H1 (cell line): ENCODE measurements around the gene KIF1B. TPM values are rescaled to one million over a fixed set of nuclear protein-coding genes. Genes with fewer than 3 reads are reported as not detected.

Experiments
- CTCF ChIA-PET: fragments of 300-600 bp; sonication (Branson Sonifier 250); formaldehyde crosslinking; loops from one replicate; lab custom pipeline; 2021; ENCODE audit not compliant: partially characterized antibody; lab: Charles Lee
- POLR2A ChIA-PET: fragments of 300-600 bp; sonication (Branson Sonifier 250); formaldehyde crosslinking; loops from one replicate; lab custom pipeline; 2021; ENCODE audit warnings: inconsistent platforms; ENCODE audit not compliant: partially characterized antibody; lab: Charles Lee
- DNase-seq, 2 experiments: peaks; one replicate each; pipeline versions ENCODE4 v3.0.0 to v3.0.0-alpha.2; 2010 to 2022; ENCODE audit warnings: low spot score in 2 of 2, low read depth in 1 of 2, mixed read lengths in 1 of 2
- FAIRE-seq: peaks from 2 replicates; lab custom pipeline; 2011; peaks lifted over from hg19 to GRCh38; lab: Jason Lieb, UNC
- H2AFZ ChIP-seq: 2 replicates; pipeline ENCODE4 v1.8.1; 2012; ENCODE audit warnings: low read length, inconsistent platforms
- H2AK5ac ChIP-seq: 2 replicates; pipeline ENCODE4 v1.6.1; 2013; ENCODE audit warnings: low read depth, low read length
- H2BK120ac ChIP-seq: replicated peaks from 2 replicates; pipeline ENCODE3; 2013; ENCODE audit warnings: low read depth, low read length, inconsistent platforms
- H2BK12ac ChIP-seq: 2 replicates; pipeline ENCODE4 v1.6.1; 2013; ENCODE audit warnings: low read depth, low read length
- H2BK15ac ChIP-seq: 2 replicates; pipeline ENCODE4 v1.6.1; 2013; ENCODE audit warnings: low read length
- H2BK20ac ChIP-seq: 2 replicates; pipeline ENCODE4 v1.6.1; 2013; ENCODE audit warnings: low read length
- H2BK5ac ChIP-seq: 2 replicates; pipeline ENCODE4 v1.6.1; 2013; ENCODE audit warnings: low read depth, low read length
- H3K14ac ChIP-seq: 2 replicates; pipeline ENCODE4 v1.6.1; 2013; ENCODE audit warnings: inconsistent platforms; ENCODE audit not compliant: insufficient read length
- H3K18ac ChIP-seq: 2 replicates; pipeline ENCODE4 v1.6.1; 2013; ENCODE audit warnings: low read length; ENCODE audit errors: extremely low read depth
- H3K23ac ChIP-seq: 2 replicates; pipeline ENCODE4 v1.6.1; 2013; ENCODE audit warnings: inconsistent platforms; ENCODE audit not compliant: insufficient read length
- H3K23me2 ChIP-seq: 2 replicates; pipeline ENCODE4 v1.6.1; 2013; ENCODE audit warnings: low read depth, low read length
- H3K27ac ChIP-seq: 2 replicates; pipeline ENCODE4 v1.6.1; 2011; ENCODE audit warnings: low read depth, low read length, inconsistent platforms
- H3K27me3 ChIP-seq, 4 experiments: replicated peaks in 1 of 4; 1 replicate in 1 of 4; 2 replicates in 3 of 4; pipeline versions ENCODE4 v1.6.1 to v1.8.1; 2011 to 2013; ENCODE audit warnings: low read length in 3 of 4, mild to moderate bottlenecking in 3 of 4, inconsistent platforms in 2 of 4, mixed read lengths in 2 of 4, moderate library complexity in 1 of 4; ENCODE audit not compliant: control insufficient read depth in 3 of 4, insufficient read depth in 3 of 4; ENCODE audit errors: extremely low read depth in 1 of 4
- H3K36me3 ChIP-seq, 4 experiments: 2 replicates each; pipeline versions ENCODE4 v1.6.1 to v1.8.1; 2011 to 2013; ENCODE audit warnings: mild to moderate bottlenecking in 4 of 4, low read length in 3 of 4, moderate library complexity in 2 of 4, control low read depth in 1 of 4, inconsistent platforms in 1 of 4; ENCODE audit not compliant: insufficient read depth in 4 of 4, control insufficient read depth in 2 of 4
- H3K4ac ChIP-seq: replicated peaks from 2 replicates; pipeline ENCODE3; 2013; ENCODE audit warnings: low read length, low read depth, mixed read lengths, inconsistent platforms; ENCODE audit not compliant: insufficient read length
- H3K4me1 ChIP-seq, 4 experiments: replicated peaks in 1 of 4; 1 replicate in 1 of 4; 2 replicates in 3 of 4; pipeline versions ENCODE4 v1.6.1 to v1.8.1; 2011 to 2013; ENCODE audit warnings: low read length in 3 of 4, inconsistent platforms in 2 of 4, mixed read lengths in 1 of 4; ENCODE audit not compliant: insufficient read depth in 4 of 4, control insufficient read depth in 3 of 4
- H3K4me2 ChIP-seq, 2 experiments: 2 replicates each; pipeline versions ENCODE4 v1.6.1 to v1.8.1; 2011 to 2013; ENCODE audit warnings: low read depth in 2 of 2, low read length in 2 of 2, control low read depth in 1 of 2, inconsistent platforms in 1 of 2, mild to moderate bottlenecking in 1 of 2; ENCODE audit not compliant: insufficient read depth in 1 of 2
- H3K4me3 ChIP-seq, 4 experiments: fragments of 200-600, 300-600 bp in 1 of 4; sonication (generic), shearing (Covaris generic), sonication (Bioruptor Twin) in 1 of 4; 2 replicates each; pipeline versions ENCODE4 v1.5.1 to v1.8.1; 2011 to 2016; ENCODE audit warnings: low read length in 4 of 4, low read depth in 3 of 4, control low read depth in 2 of 4, inconsistent platforms in 2 of 4, mild to moderate bottlenecking in 2 of 4, mixed read lengths in 1 of 4, moderate library complexity in 1 of 4; ENCODE audit not compliant: insufficient read depth in 2 of 4; ENCODE audit errors: extremely low read depth in 1 of 4
- H3K56ac ChIP-seq: replicated peaks from 2 replicates; pipeline ENCODE3; 2013; ENCODE audit warnings: low read depth, mild to moderate bottlenecking, mixed read lengths, low read length, inconsistent platforms; ENCODE audit not compliant: insufficient read length
- H3K79me1 ChIP-seq: 2 replicates; pipeline ENCODE4 v1.6.1; 2013; ENCODE audit warnings: low read depth, low read length, control low read depth
- H3K79me2 ChIP-seq, 2 experiments: 2 replicates each; pipeline versions ENCODE4 v1.6.1 to v1.8.1; 2012 to 2013; ENCODE audit warnings: low read length in 2 of 2, mild to moderate bottlenecking in 2 of 2, inconsistent platforms in 1 of 2; ENCODE audit not compliant: insufficient read depth in 2 of 2, control insufficient read depth in 1 of 2
- H3K9ac ChIP-seq, 4 experiments: replicated peaks in 1 of 4; 1 replicate in 1 of 4; 2 replicates in 3 of 4; pipeline versions ENCODE4 v1.6.1 to v1.8.1; 2011 to 2013; ENCODE audit warnings: low read depth in 3 of 4, low read length in 3 of 4, control low read depth in 2 of 4, mild to moderate bottlenecking in 2 of 4, moderate library complexity in 2 of 4, inconsistent platforms in 1 of 4; ENCODE audit errors: extremely low read depth in 1 of 4
- H3K9me3 ChIP-seq, 2 experiments: 2 replicates each; pipeline versions ENCODE4 v1.6.1 to v1.8.1; 2012 to 2013; ENCODE audit warnings: mild to moderate bottlenecking in 2 of 2, moderate library complexity in 2 of 2, control low read depth in 1 of 2, inconsistent platforms in 1 of 2, low read depth in 1 of 2, low read length in 1 of 2, mixed read lengths in 1 of 2; ENCODE audit not compliant: insufficient read depth in 2 of 2
- H4K20me1 ChIP-seq, 2 experiments: replicated peaks in 1 of 2; 2 replicates each; pipeline versions ENCODE3 to v1.8.1; 2011 to 2013; ENCODE audit warnings: inconsistent platforms in 2 of 2, low read length in 2 of 2, mild to moderate bottlenecking in 1 of 2; ENCODE audit not compliant: insufficient read depth in 2 of 2, control insufficient read depth in 1 of 2
- H4K5ac ChIP-seq: 2 replicates; pipeline ENCODE4 v1.6.1; 2013; ENCODE audit warnings: low read length, low read depth, mixed read lengths, inconsistent platforms; ENCODE audit not compliant: insufficient read length
- H4K8ac ChIP-seq: 2 replicates; pipeline ENCODE4 v1.8.0; 2013; ENCODE audit warnings: mild to moderate bottlenecking, moderate library complexity, low read length, inconsistent platforms; ENCODE audit not compliant: insufficient read depth; ENCODE audit errors: extremely low read depth
- H4K91ac ChIP-seq: replicated peaks from 2 replicates; pipeline ENCODE3; 2013; ENCODE audit warnings: low read length, mixed read lengths, inconsistent platforms; ENCODE audit not compliant: insufficient read length
- BRCA1 ChIP-seq: IDR thresholded peaks from 2 replicates; pipeline ENCODE4 v1.6.1; 2012; ENCODE audit warnings: low read depth, low read length, improper control_type of control experiment
- EGR1 ChIP-seq: IDR thresholded peaks from 2 replicates; pipeline ENCODE4 v1.6.1; 2011; ENCODE audit warnings: low read depth, low read length, borderline replicate concordance
- EP300 ChIP-seq, 2 experiments: IDR thresholded peaks; 1 replicate in 1 of 2; 2 replicates in 1 of 2; pipeline ENCODE4 v1.6.1; 2011 to 2012; ENCODE audit warnings: low read depth in 2 of 2, low read length in 2 of 2, mild to moderate bottlenecking in 2 of 2, borderline replicate concordance in 1 of 2, inconsistent platforms in 1 of 2, moderate library complexity in 1 of 2
- HDAC2 ChIP-seq, 2 experiments: fragments of 300-600 bp in 1 of 2; sonication (generic) in 1 of 2; IDR thresholded peaks; 2 replicates each; pipeline ENCODE4 v1.6.1; 2011 to 2012; ENCODE audit warnings: low read depth in 2 of 2, low read length in 2 of 2, mild to moderate bottlenecking in 2 of 2, moderate library complexity in 2 of 2, borderline replicate concordance in 1 of 2, inconsistent platforms in 1 of 2
- PHF8 ChIP-seq: fragments of 200-600 bp; sonication (generic); conservative IDR thresholded peaks from 2 replicates; pipeline ENCODE4 v1.7.1; 2012; ENCODE audit warnings: low read depth, mild to moderate bottlenecking, inconsistent platforms, low read length, moderate library complexity
- RXRA ChIP-seq: IDR thresholded peaks from 2 replicates; pipeline ENCODE4 v1.6.1; 2011; ENCODE audit warnings: low read depth, mild to moderate bottlenecking, low read length, moderate library complexity; ENCODE audit not compliant: insufficient read depth
- SP1 ChIP-seq: IDR thresholded peaks from 2 replicates; pipeline ENCODE4 v1.6.1; 2011; ENCODE audit warnings: low read depth, low read length
- SUZ12 ChIP-seq: fragments of 200-600 bp; sonication (generic); IDR thresholded peaks from 2 replicates; pipeline ENCODE4 v1.6.1; 2012; ENCODE audit warnings: mild to moderate bottlenecking, inconsistent platforms, low read length, moderate library complexity, mixed read lengths
- WGBS, 2 experiments: shearing (Covaris generic) in 1 of 2; methylation state at CpG; one replicate each; pipeline versions ENCODE4 v1.1.6 to v1.1.7; 2013 to 2015; ENCODE audit warnings: low lambda C conversion rate in 2 of 2, mixed read lengths in 2 of 2, inconsistent platforms in 1 of 2, low coverage in 1 of 2, missing lambda C conversion rate in 1 of 2; ENCODE audit not compliant: insufficient replicate concordance in 2 of 2, insufficient coverage in 1 of 2, insufficient read length in 1 of 2; ENCODE audit errors: extremely low coverage in 1 of 2, missing lambda C conversion rate in 1 of 2; 5-methylcytosine and 5-hydroxymethylcytosine counted together
- polyA plus RNA-seq, 7 experiments: library from polyadenylated mRNA; depleted of rRNA in 3 of 7; stranded (reverse) in 5 of 7; unstranded in 2 of 7; fragments of >200 nt in 5 of 7; fragments of 200-250 nt in 2 of 7; gene quantifications; 1 replicate in 5 of 7; 2 replicates in 1 of 7; 4 replicates in 1 of 7; pipeline versions ENCODE4 v1.2.1 to v1.2.3, GENCODE V29; 2011 to 2013; ENCODE audit warnings: missing spikeins in 2 of 7, mixed read lengths in 2 of 7
- total RNA-seq: library from RNA; stranded (reverse); fragmentation: NEBNext Ultra II Directional; extraction: Animal tissue kit (Norgen Biotek cat#: 25700); gene quantifications from 2 replicates; pipeline ENCODE4 v1.2.1, GENCODE V29; 2021
- TF ChIP-seq, protein P1 (sequence below): IDR thresholded peaks from 2 replicates; pipeline ENCODE4 v1.6.1; 2012; ENCODE audit warnings: inconsistent platforms

Gene KIF1B
- total and polyA plus RNA-seq, 2 of the 8 experiments (the other 6 are each of a cell fraction or from before 2014, with no cell fraction given): 39.1 to 74.2 TPM

DNA sequence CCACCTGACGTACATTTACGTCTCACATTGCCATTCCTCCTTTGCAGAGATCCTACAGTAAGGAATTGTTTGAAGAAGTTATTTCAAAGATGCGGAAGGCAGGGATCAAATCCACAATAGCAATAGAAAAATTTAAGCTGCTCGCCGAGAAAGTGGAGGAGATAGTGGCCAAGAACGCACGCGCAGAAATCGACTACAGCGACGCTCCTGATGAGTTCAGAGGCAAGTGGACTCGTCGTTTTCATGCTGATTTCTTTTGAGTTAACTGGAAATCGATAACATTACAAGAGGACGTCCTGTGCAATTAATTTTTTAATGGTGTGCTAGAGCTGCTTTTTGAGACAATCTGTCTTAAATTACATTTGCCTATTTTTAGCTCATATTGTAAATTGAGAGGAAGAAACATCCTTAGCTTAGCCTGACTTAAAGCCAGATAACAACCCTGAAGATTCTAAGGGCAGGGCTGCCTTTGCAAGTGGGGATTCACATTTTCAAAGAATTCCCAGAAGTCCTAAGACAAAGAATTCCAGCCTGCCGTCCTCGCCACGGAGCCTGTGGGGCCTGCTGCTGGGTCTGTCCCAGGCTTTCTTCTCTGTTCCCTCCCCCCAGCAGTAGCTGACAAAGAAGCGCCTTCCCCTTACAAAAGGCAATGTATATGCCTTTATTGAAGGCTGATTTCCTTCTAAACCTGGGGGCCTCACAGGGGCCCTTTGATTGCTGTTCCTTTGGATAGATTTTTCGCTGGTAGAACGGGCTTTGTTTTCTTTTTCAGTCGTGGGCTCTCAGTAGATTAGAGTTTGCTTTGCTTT is 31.6 kb upstream of the KIF1B start:
- Histone ChIP-seq H4K20me1 (no peaks in the 10 kb centered on the region), H2BK5ac (peak overlapping the region; percentile 6; the same call in 1 of the 2 replicates), H4K5ac (no peak overlapping the region), H3K9ac (peak overlapping the region in 1 of 4 experiments; percentile 36; a peak in 2 of 7 replicates), H3K27ac (0 out of 2 replicates have a peak overlapping the region, but pooled peaks have one; percentile 29), H4K8ac (no peak overlapping the region), H2BK120ac (no peak overlapping the region), H3K14ac (no peak overlapping the region), H3K9me3 (0 out of 4 replicates have a peak, but pooled peaks cover 0 to 2% of the 10 kb centered on the region in 2 experiments), H2AK5ac (no peak overlapping the region), H4K91ac (no peak overlapping the region), H3K27me3 (no peaks in the 10 kb centered on the region), H3K4ac (no peak overlapping the region), H3K79me2 (no peaks in the 10 kb centered on the region), H3K23me2 (no peaks in the 10 kb centered on the region), H3K18ac (no peak overlapping the region), H3K4me3 (peak overlapping the region in 1 of 4 experiments; percentile 21; a peak in 1 of 8 replicates), H3K23ac (no peak overlapping the region), H2BK12ac (no peak overlapping the region), H3K56ac (no peak overlapping the region), H2BK20ac (no peak overlapping the region), H3K4me2 (peak overlapping the region; percentile 20 to 39; a peak in 3 of 4 replicates)
- no peak for FAIRE-seq
- 76% methylated on average over 22 of the region's 22 CpGs; no CpG with 5 or more reads in 1 of the 2 experiments for WGBS, 2 experiments
- DNase-seq: peak in 1 of 2 experiments; percentile 5
- CTCF ChIA-PET: interaction anchor here (0.7 to 1.8 kb wide), 2 partner anchors 25 to 31 kb away, joined by 3 to 5 read pairs; partner anchors contain the start of gene KIF1B
- TF ChIP-seq EP300 (IDR thresholded peaks at IDR 0.05; ENCODE audit: borderline replicate concordance in 1 of 2, low read depth in 2 of 2, low read length in 2 of 2) (no peak), EGR1 (no peak), HDAC2 (IDR thresholded peaks at IDR 0.05; ENCODE audit: borderline replicate concordance in 1 of 2, low read depth in 2 of 2, low read length in 2 of 2) (0 out of 4 replicates have a peak, but pooled peaks of 1 of the 2 experiments have one; percentile 56), SUZ12 (no peak), SP1 (peak; percentile 29; the same call in 1 of the 2 replicates), PHF8 (no peak), BRCA1 (no peak), RXRA (no peak)
- TF ChIP-seq, protein P1, sequence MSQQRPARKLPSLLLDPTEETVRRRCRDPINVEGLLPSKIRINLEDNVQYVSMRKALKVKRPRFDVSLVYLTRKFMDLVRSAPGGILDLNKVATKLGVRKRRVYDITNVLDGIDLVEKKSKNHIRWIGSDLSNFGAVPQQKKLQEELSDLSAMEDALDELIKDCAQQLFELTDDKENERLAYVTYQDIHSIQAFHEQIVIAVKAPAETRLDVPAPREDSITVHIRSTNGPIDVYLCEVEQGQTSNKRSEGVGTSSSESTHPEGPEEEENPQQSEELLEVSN: no peak
- TF ChIP-seq, all 59 proteins: peak for 2
- Histone ChIP-seq H3K4me1 (peaks cover 1 to 16% (median 8%) of the 10 kb centered on the region in 4 experiments; a peak in 4 of 7 replicates), H3K79me1 (no peaks in the 10 kb centered on the region), H2BK15ac (no peak overlapping the region), H2AFZ (no peak overlapping the region), H3K36me3 (peaks cover 3 to 23% (median 5%) of the 10 kb centered on the region in 4 experiments; a peak in 6 of 8 replicates)
- POLR2A ChIA-PET: interaction anchor here (0.8 to 1.2 kb wide), 2 partner anchors 31 to 220 kb away, joined by 3 to 5 read pairs; partner anchors contain the start of genes KIF1B and PGD
